Gastrocnemius medialis (tissue), 4 donors: Measurements from ENCODE around the gene MT1A. TPM values are rescaled to one million over a fixed set of nuclear protein-coding genes. Genes with fewer than 3 reads are reported as not detected.

ENCODE experiments used
- ATAC-seq, 2 donors: fragments of 150-250 bp; one replicate each; pipeline ENCODE4 v1.9.1; 2016
- DNase-seq, 2 donors: peaks; one replicate each; pipeline ENCODE4 v3.0.0-alpha.2; 2019
- H3K27ac ChIP-seq, 4 donors: fragments of 200-600 bp; sonication (generic); 1 replicate in 1 of 4; 2 replicates in 3 of 4; pipeline ENCODE4 v1.5.1; 2016 to 2018; ENCODE audit warnings: mild to moderate bottlenecking in 2 of 4, moderate library complexity in 1 of 4
- H3K27me3 ChIP-seq, 3 donors: fragments of 200-600 bp; sonication (generic) in 2 of 3; 1 replicate in 1 of 3; 2 replicates in 2 of 3; pipeline versions ENCODE4 v1.5.1 to v1.6.0; 2016 to 2019; ENCODE audit warnings: mild to moderate bottlenecking in 1 of 3, moderate library complexity in 1 of 3
- H3K36me3 ChIP-seq, 2 donors: fragments of 200-600 bp; sonication (generic) in 1 of 2; one replicate each; pipeline ENCODE4 v1.5.1; 2017 to 2018
- H3K4me1 ChIP-seq, 2 donors: fragments of 200-600 bp; sonication (generic) in 1 of 2; one replicate each; pipeline ENCODE4 v1.5.1; 2016 to 2017; ENCODE audit warnings: mild to moderate bottlenecking in 2 of 2
- H3K4me3 ChIP-seq, 4 donors: fragments of 200-600 bp; sonication (generic) in 3 of 4; 1 replicate in 1 of 4; 2 replicates in 3 of 4; pipeline ENCODE4 v1.5.1; 2016 to 2019; ENCODE audit warnings: mild to moderate bottlenecking in 2 of 4
- H3K9me3 ChIP-seq, 3 donors: fragments of 200-600 bp; sonication (generic) in 2 of 3; 1 replicate in 1 of 3; 2 replicates in 2 of 3; pipeline ENCODE4 v1.5.1; 2016 to 2019
- CTCF ChIP-seq, 5 experiments: fragments of 450-650 bp in 3 of 5; fragments of 200-600 bp in 2 of 5; sonication (generic) in 2 of 5; IDR thresholded peaks in 4 of 5; conservative IDR thresholded peaks in 1 of 5; 1 replicate in 4 of 5; 2 replicates in 1 of 5; pipeline ENCODE4 v1.5.1; 2016 to 2019; ENCODE audit warnings: antibody characterized with exemption in 5 of 5, mild to moderate bottlenecking in 3 of 5, moderate library complexity in 3 of 5
- POLR2A ChIP-seq, 2 donors: fragments of 450-650 bp; IDR thresholded peaks; one replicate each; pipeline ENCODE4 v1.6.1; 2017; ENCODE audit warnings: antibody characterized with exemption in 2 of 2, mild to moderate bottlenecking in 2 of 2, moderate library complexity in 2 of 2
- in situ Hi-C, 4 donors: fragments of 200-750 bp; cut with MboI; loops; one replicate each; pipeline versions ENCODE4 v1.15.0 to v1.8.0; 2017; ENCODE audit warnings: low sequenced_read_pairs in 4 of 4
- intact Hi-C: fragments of 100-400 bp; cut with DNase I; formaldehyde crosslinking; loops from one replicate; pipeline ENCODE4 v1.15.1; 2023; ENCODE audit warnings: low total_unique reads
- total RNA-seq, 4 donors: library from RNA; depleted of rRNA; stranded (reverse); fragments of >200 nt; gene quantifications; one replicate each; pipeline versions ENCODE4 v1.1.0 to v1.2.3, GENCODE V29; 2016

The MT1A gene
- total RNA-seq, 4 donors from 2014 or later: 17.3 to 34.9 (median 20.2) TPM; not detected in 1

- DNase-seq: peak; percentile 70 to 80
- peaks cover 64 to 73% of the 10 kb centered on the region in 2 donors for H3K4me1 ChIP-seq
- peak overlapping the region; percentile 60 to 75 (median 70) for H3K4me3 ChIP-seq
- TF ChIP-seq CTCF (IDR thresholded peaks at IDR 0.05 in 4 of 5, conservative IDR thresholded peaks at IDR 0.05 in 1 of 5): peak in 2 of 5 experiments; percentile 10 to 12
- no peak for TF ChIP-seq POLR2A (IDR thresholded peaks at IDR 0.05)
- intact Hi-C loops (loop anchor here (5.0 kb wide), 1 partner anchor 453 kb away; no protein-coding TSS in a partner anchor), in situ Hi-C loops (loop anchor here in 2 of 4 donors (5.0 to 10.0 kb wide), 2 partner anchors 73 to 95 kb away; partner anchors contain the start of gene MT1X (in 2 of the 2))
- H3K9me3 ChIP-seq: no peaks in the 10 kb centered on the region
- H3K27me3 ChIP-seq: no peaks in the 10 kb centered on the region
- H3K36me3 ChIP-seq: no peaks in the 10 kb centered on the region
- peak overlapping the region; percentile 95 to 99 (median 98) for H3K27ac ChIP-seq
- peak in 1 of 2 donors; percentile 5 for ATAC-seq
Measured at GRCh38 chr16:56609463-56609921, 29.0 kb upstream of the MT1A start.

DNA sequence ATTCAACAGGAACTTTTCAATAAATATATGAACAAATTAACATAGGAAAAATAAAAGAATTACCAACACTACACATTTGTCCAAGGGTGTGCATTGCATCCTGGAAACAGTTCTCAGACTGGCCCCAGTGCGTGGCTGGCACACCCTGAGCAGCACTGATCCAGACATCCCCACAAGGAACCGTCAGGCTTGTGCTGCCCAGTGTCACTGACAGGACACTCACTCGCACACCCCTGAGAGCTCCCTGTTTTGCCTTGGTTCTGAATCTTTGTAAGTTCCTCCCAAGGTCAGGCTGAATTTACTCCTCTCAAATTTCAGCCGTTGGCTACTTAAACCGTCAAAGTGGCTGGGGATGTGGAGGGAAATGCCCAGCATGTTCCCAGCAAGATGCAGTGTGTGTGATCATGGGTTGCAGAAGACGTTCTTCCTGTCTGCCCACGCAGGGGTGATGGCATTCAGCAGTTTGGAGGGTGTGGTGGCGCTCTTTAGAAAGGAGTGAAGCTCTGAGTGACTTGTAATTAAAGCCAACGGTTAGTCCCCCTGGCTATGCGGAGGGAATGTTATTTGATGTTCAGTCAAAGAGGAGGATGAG lies 28.4 kb upstream of the MT1A start:
- peak in 1 of 2 donors; percentile 67 for TF ChIP-seq POLR2A (IDR thresholded peaks at IDR 0.05)
- TF ChIP-seq CTCF (IDR thresholded peaks at IDR 0.05 in 4 of 5, conservative IDR thresholded peaks at IDR 0.05 in 1 of 5): no peak
- ATAC-seq (peak; percentile 5 to 19), DNase-seq (peak; percentile 64 to 86)
- no peaks in the 10 kb centered on the region for H3K27me3 ChIP-seq
- H3K9me3 ChIP-seq: no peaks in the 10 kb centered on the region
- H3K36me3 ChIP-seq: no peaks in the 10 kb centered on the region
- H3K27ac ChIP-seq: peak overlapping the region; percentile 95 to 99 (median 98)
- H3K4me3 ChIP-seq: peak overlapping the region; percentile 60 to 75 (median 70)
- H3K4me1 ChIP-seq: peaks cover 58 to 66% of the 10 kb centered on the region in 2 donors
- intact Hi-C loops: no loop called here
- in situ Hi-C loops: no loop called here

DNA sequence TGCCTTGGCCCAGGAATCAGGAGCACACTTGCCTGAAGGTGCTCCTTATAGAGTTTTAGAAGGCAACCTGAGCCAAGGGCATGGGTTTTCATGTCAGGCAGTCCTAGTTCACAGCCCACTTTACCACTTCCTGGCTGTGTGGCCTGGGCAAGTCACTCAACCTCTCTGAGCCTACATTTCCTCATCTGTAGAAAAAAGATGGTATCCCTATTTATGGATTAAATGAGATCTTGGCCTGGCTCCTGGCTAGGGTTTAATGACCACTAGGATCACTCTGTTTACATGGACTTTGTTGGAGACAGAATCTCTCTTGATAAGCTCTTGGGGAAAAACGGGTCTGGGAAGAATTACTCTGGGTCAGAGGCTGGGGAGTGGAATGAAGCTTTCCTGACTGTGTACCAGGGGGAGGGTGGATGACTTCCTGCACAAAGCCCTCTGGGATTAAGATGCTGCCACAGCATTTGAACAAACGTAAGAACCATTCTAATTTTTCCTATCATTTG lies 27.8 kb upstream of the MT1A start:
- in situ Hi-C loops: no loop called here
- Histone ChIP-seq H3K36me3 (no peaks in the 10 kb centered on the region), H3K27me3 (no peaks in the 10 kb centered on the region), H3K4me1 (peaks cover 52 to 61% of the 10 kb centered on the region in 2 donors), H3K9me3 (no peaks in the 10 kb centered on the region), H3K27ac (peak overlapping the region; percentile 95 to 99 (median 98)), H3K4me3 (peak overlapping the region; percentile 60 to 75 (median 70))
- TF ChIP-seq POLR2A (IDR thresholded peaks at IDR 0.05) (no peak), CTCF (IDR thresholded peaks at IDR 0.05 in 4 of 5, conservative IDR thresholded peaks at IDR 0.05 in 1 of 5) (no peak)
- intact Hi-C loops: loop anchor here (1.0 kb wide), 1 partner anchor 15 kb away; the partner anchor contains the start of gene MT1E
- ATAC-seq: no peak
- DNase-seq: no peak

- intact Hi-C loops: loop anchor here (1.0 kb wide), 1 partner anchor 14 kb away; the partner anchor contains the start of gene MT1E
- peaks cover 45 to 54% of the 10 kb centered on the region in 2 donors for H3K4me1 ChIP-seq
Measured at GRCh38 chr16:56611281-56611833, 27.1 kb upstream of the MT1A start.

More at GRCh38 chr16:56611281-56611833, 27.1 kb upstream of the MT1A start:
- in situ Hi-C loops: no loop called here
- Histone ChIP-seq H3K4me3 (peak overlapping the region in 1 of 4 donors; percentile 26), H3K36me3 (no peaks in the 10 kb centered on the region), H3K27me3 (no peaks in the 10 kb centered on the region), H3K9me3 (no peaks in the 10 kb centered on the region), H3K27ac (peak overlapping the region; percentile 95 to 99 (median 98))
- no peak for TF ChIP-seq POLR2A (IDR thresholded peaks at IDR 0.05)
- no peak for TF ChIP-seq CTCF (IDR thresholded peaks at IDR 0.05 in 4 of 5, conservative IDR thresholded peaks at IDR 0.05 in 1 of 5)
- DNase-seq: peak; percentile 90 to 98
- ATAC-seq: peak; percentile 58 to 64
